Neural cell (in vitro differentiated cells): Measurements from ENCODE around the gene IL19. TPM values are rescaled to one million over a fixed set of nuclear protein-coding genes. Genes with fewer than 3 reads are reported as not detected.

Experiments
- H2AFZ ChIP-seq: fragments of 200-600, 300-800 bp; sonication (generic), shearing (Covaris generic); 2 replicates; pipeline ENCODE4 v1.6.0; 2014; ENCODE audit warnings: low read depth, mild to moderate bottlenecking, antibody characterized with exemption, low read length, moderate library complexity
- H3F3A ChIP-seq: fragments of 200-600 bp; shearing (Covaris generic); 2 replicates; pipeline ENCODE4 v1.6.1; 2016; ENCODE audit warnings: mild to moderate bottlenecking, moderate library complexity, mixed read lengths, antibody characterized with exemption, low read length; ENCODE audit not compliant: insufficient read depth, poor library complexity, severe bottlenecking
- H3K27ac ChIP-seq: fragments of 200-600, 300-800 bp; sonication (generic), shearing (Covaris generic); 2 replicates; pipeline ENCODE4 v1.5.1; 2014; ENCODE audit warnings: mild to moderate bottlenecking, low read length, moderate library complexity
- H3K27me3 ChIP-seq: fragments of 300-800, 200-600 bp; sonication (generic), shearing (Covaris generic); 2 replicates; pipeline ENCODE4 v1.6.0; 2014; ENCODE audit warnings: mild to moderate bottlenecking, low read depth, low read length, moderate library complexity; ENCODE audit not compliant: insufficient read depth
- H3K36me3 ChIP-seq: fragments of 300-800, 200-600 bp; sonication (generic), shearing (Covaris generic); 2 replicates; pipeline ENCODE4 v1.5.1; 2014; ENCODE audit warnings: mild to moderate bottlenecking, antibody characterized with exemption, low read length, moderate library complexity; ENCODE audit not compliant: insufficient read depth
- H3K4me2 ChIP-seq: fragments of 300-800, 200-600 bp; sonication (generic), shearing (Covaris generic); 2 replicates; pipeline ENCODE4 v1.6.0; 2014; ENCODE audit warnings: mild to moderate bottlenecking, low read length
- H3K4me3 ChIP-seq: fragments of 300-800, 200-600 bp; sonication (generic), shearing (Covaris generic); 2 replicates; pipeline ENCODE4 v1.5.1; 2014; ENCODE audit warnings: mild to moderate bottlenecking, low read length, moderate library complexity
- H3K79me2 ChIP-seq: fragments of 200-600 bp; shearing (Covaris generic); replicated peaks from 2 replicates; pipeline ENCODE4 v1.6.0; 2014; ENCODE audit warnings: mild to moderate bottlenecking, low read length, moderate library complexity; ENCODE audit not compliant: insufficient read depth
- H3K9ac ChIP-seq: fragments of 300-800, 200-600 bp; sonication (generic), shearing (Covaris generic); 2 replicates; pipeline ENCODE4 v1.6.1; 2016; ENCODE audit warnings: mild to moderate bottlenecking, low read length, mixed read lengths
- H3K9me2 ChIP-seq: fragments of 200-600 bp; shearing (Covaris generic); 2 replicates; pipeline ENCODE4 v1.6.1; 2016; ENCODE audit warnings: mild to moderate bottlenecking, low read length, mixed read lengths; ENCODE audit not compliant: insufficient read depth
- H3K9me3 ChIP-seq: fragments of 200-600, 300-800 bp; sonication (generic), shearing (Covaris generic); 2 replicates; pipeline ENCODE4 v1.6.1; 2016; ENCODE audit warnings: mild to moderate bottlenecking, mixed run types, low read length, moderate library complexity, mixed read lengths
- H4K20me1 ChIP-seq: fragments of 200-600 bp; shearing (Covaris generic); 2 replicates; pipeline ENCODE4 v1.6.1; 2016; ENCODE audit warnings: mild to moderate bottlenecking, mixed run types; ENCODE audit not compliant: insufficient read depth
- CTCF ChIP-seq: fragments of 450-650 bp; IDR thresholded peaks from 2 replicates; pipeline ENCODE4 v1.5.1; 2014; ENCODE audit warnings: antibody characterized with exemption, mild to moderate bottlenecking, moderate library complexity; ENCODE audit not compliant: poor library complexity, severe bottlenecking
- EP300 ChIP-seq: fragments of 450-650 bp; conservative IDR thresholded peaks from 2 replicates; pipeline ENCODE4 v1.6.1; 2014; ENCODE audit warnings: antibody characterized with exemption, mild to moderate bottlenecking, moderate library complexity; ENCODE audit not compliant: poor library complexity, severe bottlenecking
- EZH2 ChIP-seq: fragments of 200-600, 300-800 bp; shearing (Covaris generic), sonication (generic); IDR thresholded peaks from 2 replicates; pipeline ENCODE4 v1.6.1; 2014; ENCODE audit warnings: antibody characterized with exemption, low read length, borderline replicate concordance, mild to moderate bottlenecking; ENCODE audit not compliant: insufficient read depth, poor library complexity, severe bottlenecking
- MXI1 ChIP-seq: fragments of 450-650 bp; conservative IDR thresholded peaks from 2 replicates; pipeline ENCODE4 v1.6.1; 2014; ENCODE audit warnings: antibody characterized with exemption, mild to moderate bottlenecking; ENCODE audit not compliant: poor library complexity, severe bottlenecking
- POLR2AphosphoS5 ChIP-seq: IDR thresholded peaks from 2 replicates; pipeline ENCODE4 v1.6.1; 2012
- RAD21 ChIP-seq: fragments of 450-650 bp; conservative IDR thresholded peaks from 2 replicates; pipeline ENCODE4 v1.6.1; 2014; ENCODE audit warnings: antibody characterized with exemption, mild to moderate bottlenecking, moderate library complexity
- REST ChIP-seq: IDR thresholded peaks from 2 replicates; pipeline ENCODE4 v1.6.1; 2012; ENCODE audit warnings: borderline replicate concordance
- SMC3 ChIP-seq: fragments of 450-650 bp; conservative IDR thresholded peaks from 2 replicates; pipeline ENCODE4 v1.6.1; 2014; ENCODE audit warnings: antibody characterized with exemption, mild to moderate bottlenecking, moderate library complexity; ENCODE audit not compliant: poor library complexity
- TAF1 ChIP-seq: IDR thresholded peaks from 2 replicates; pipeline ENCODE4 v1.6.1; 2012; ENCODE audit warnings: low read depth
- polyA plus RNA-seq: library from polyadenylated mRNA; depleted of rRNA; stranded (reverse); fragments of >200 nt; gene quantifications from 2 replicates; pipeline ENCODE4 v1.2.3, GENCODE V29; 2014

The IL19 gene
- polyA plus RNA-seq, 1 donor from 2014 or later = not detected

- Histone ChIP-seq H3K4me3 (no peak overlapping the region), H3K9ac (no peak overlapping the region), H3K9me2 (no peaks in the 10 kb centered on the region), H3K27ac (no peak overlapping the region), H3K79me2 (no peaks in the 10 kb centered on the region), H4K20me1 (no peaks in the 10 kb centered on the region), H3K9me3 (no peaks in the 10 kb centered on the region), H3K36me3 (no peaks in the 10 kb centered on the region), H2AFZ (no peak overlapping the region), H3F3A (no peaks in the 10 kb centered on the region), H3K27me3 (no peaks in the 10 kb centered on the region), H3K4me2 (no peak overlapping the region)
- no peak for TF ChIP-seq SMC3
- no peak for TF ChIP-seq EP300
- no peak for TF ChIP-seq REST
- no peak for TF ChIP-seq CTCF
- TF ChIP-seq RAD21 = no peak
- TF ChIP-seq POLR2AphosphoS5 = no peak
- TF ChIP-seq EZH2 = no peak
- TF ChIP-seq TAF1 = no peak
- no peak for TF ChIP-seq MXI1
These were observed 32.8 kb upstream of the IL19 start for GRCh38 chr1:206737729-206738201.

GRCh38 chr1:206738370-206739366 lies 31.9 kb upstream of the IL19 start:
- Histone ChIP-seq H3K4me2 (no peak overlapping the region), H3K4me3 (no peak overlapping the region), H4K20me1 (no peaks in the 10 kb centered on the region), H3K36me3 (no peaks in the 10 kb centered on the region), H3K9me3 (no peaks in the 10 kb centered on the region), H3K27ac (no peak overlapping the region), H3K27me3 (no peaks in the 10 kb centered on the region), H3K9me2 (no peaks in the 10 kb centered on the region), H3K9ac (no peak overlapping the region), H2AFZ (no peak overlapping the region), H3F3A (no peaks in the 10 kb centered on the region), H3K79me2 (no peaks in the 10 kb centered on the region)
- TF ChIP-seq SMC3 (no peak), REST (no peak), MXI1 (no peak), RAD21 (no peak), EZH2 (no peak), POLR2AphosphoS5 (no peak), TAF1 (no peak), CTCF (no peak), EP300 (no peak)
